Measurements from ENCODE around the gene CHCHD3. TPM values are rescaled to one million over a fixed set of nuclear protein-coding genes. Genes with fewer than 3 reads are reported as not detected.
A peak's percentile ranks its signal among the peaks of the same experiment; 100 is the strongest.

CHCHD3 gene
- total and polyA plus RNA-seq, 2 donors from 2014 or later: 53.9 to 77.3 TPM

- no peak overlapping the region for H3K27ac ChIP-seq (ENCODE audit: low read depth in 2 of 2, low read length in 2 of 2)
- H3K9ac ChIP-seq (ENCODE audit: low read length in 3 of 3): no peak overlapping the region
- no peak for FAIRE-seq
- H3K4me3 ChIP-seq (ENCODE audit: low read length in 3 of 3): no peak overlapping the region
- H3K4me1 ChIP-seq (ENCODE audit: control insufficient read depth in 2 of 3, insufficient read depth in 2 of 3, low read depth in 1 of 3, low read length in 3 of 3): no peaks in the 10 kb centered on the region
- intact Hi-C loops (cut with DNase I): no loop called here
- no peak for TF ChIP-seq CTCF (IDR thresholded peaks at IDR 0.05; ENCODE audit: borderline replicate concordance, extremely low read depth, insufficient read depth)
- no peaks in the 10 kb centered on the region for H3K36me3 ChIP-seq (ENCODE audit: control insufficient read depth in 2 of 3, insufficient read depth in 3 of 3, low read length in 3 of 3)
- no peaks in the 10 kb centered on the region for H3K27me3 ChIP-seq (ENCODE audit: control insufficient read depth, insufficient read depth, low read length)
- no peak for DNase-seq
- H3K9me3 ChIP-seq (ENCODE audit: control insufficient read depth in 2 of 3, insufficient read depth in 1 of 3, low read length in 3 of 3): no peaks in the 10 kb centered on the region
Measured at GRCh38 chr7:132825222-132825621, 256.7 kb downstream of the CHCHD3 start.

GRCh38 chr7:132819648-132820047 lies 262.2 kb downstream of the CHCHD3 start:
- H3K27me3 ChIP-seq (ENCODE audit: control insufficient read depth, insufficient read depth, low read length): no peaks in the 10 kb centered on the region
- H3K9me3 ChIP-seq (ENCODE audit: control insufficient read depth in 2 of 3, insufficient read depth in 1 of 3, low read length in 3 of 3): no peaks in the 10 kb centered on the region
- FAIRE-seq (no peak), DNase-seq (no peak)
- H3K4me1 ChIP-seq (ENCODE audit: control insufficient read depth in 2 of 3, insufficient read depth in 2 of 3, low read depth in 1 of 3, low read length in 3 of 3): peaks cover 0 to 13% (median 2%) of the 10 kb centered on the region in 3 donors
- intact Hi-C loops (cut with DNase I): no loop called here
- TF ChIP-seq CTCF (IDR thresholded peaks at IDR 0.05; ENCODE audit: borderline replicate concordance, extremely low read depth, insufficient read depth): no peak
- H3K36me3 ChIP-seq (ENCODE audit: control insufficient read depth in 2 of 3, insufficient read depth in 3 of 3, low read length in 3 of 3): no peaks in the 10 kb centered on the region
- no peak overlapping the region for H3K9ac ChIP-seq (ENCODE audit: low read length in 3 of 3)
- H3K4me3 ChIP-seq (ENCODE audit: low read length in 3 of 3): no peak overlapping the region
- no peak overlapping the region for H3K27ac ChIP-seq (ENCODE audit: low read depth in 2 of 2, low read length in 2 of 2)

- Histone ChIP-seq H3K27me3 (ENCODE audit: control insufficient read depth, insufficient read depth, low read length) (no peaks in the 10 kb centered on the region), H3K36me3 (ENCODE audit: control insufficient read depth in 2 of 3, insufficient read depth in 3 of 3, low read length in 3 of 3) (no peaks in the 10 kb centered on the region), H3K9me3 (ENCODE audit: control insufficient read depth in 2 of 3, insufficient read depth in 1 of 3, low read length in 3 of 3) (no peaks in the 10 kb centered on the region), H3K9ac (ENCODE audit: low read length in 3 of 3) (no peak overlapping the region), H3K4me1 (ENCODE audit: control insufficient read depth in 2 of 3, insufficient read depth in 2 of 3, low read depth in 1 of 3, low read length in 3 of 3) (peaks cover 0 to 13% (median 2%) of the 10 kb centered on the region in 3 donors), H3K4me3 (ENCODE audit: low read length in 3 of 3) (no peak overlapping the region), H3K27ac (ENCODE audit: low read depth in 2 of 2, low read length in 2 of 2) (no peak overlapping the region)
- intact Hi-C loops (cut with DNase I): no loop called here
- peak in 3 of 5 donors; percentile 11 to 48 (median 37) for DNase-seq
- TF ChIP-seq CTCF (IDR thresholded peaks at IDR 0.05; ENCODE audit: borderline replicate concordance, extremely low read depth, insufficient read depth): no peak
- FAIRE-seq: no peak
Measured at GRCh38 chr7:132817949-132818348, 263.9 kb downstream of the CHCHD3 start.

- TF ChIP-seq CTCF (IDR thresholded peaks at IDR 0.05; ENCODE audit: borderline replicate concordance, extremely low read depth, insufficient read depth): no peak
- no peak for FAIRE-seq
- H3K27ac ChIP-seq (ENCODE audit: low read depth in 2 of 2, low read length in 2 of 2): peak overlapping the region; percentile 47 to 54
Measured at GRCh38 chr7:132815696-132816311, 266.1 kb downstream of the CHCHD3 start.

More at GRCh38 chr7:132815696-132816311, 266.1 kb downstream of the CHCHD3 start:
- Histone ChIP-seq H3K9me3 (ENCODE audit: control insufficient read depth in 2 of 3, insufficient read depth in 1 of 3, low read length in 3 of 3) (no peaks in the 10 kb centered on the region), H3K4me1 (ENCODE audit: control insufficient read depth in 2 of 3, insufficient read depth in 2 of 3, low read depth in 1 of 3, low read length in 3 of 3) (peaks cover 0 to 13% (median 2%) of the 10 kb centered on the region in 3 donors), H3K36me3 (ENCODE audit: control insufficient read depth in 2 of 3, insufficient read depth in 3 of 3, low read length in 3 of 3) (no peaks in the 10 kb centered on the region), H3K4me3 (ENCODE audit: low read length in 3 of 3) (peak overlapping the region in 2 of 3 donors; percentile 24 to 33), H3K27me3 (ENCODE audit: control insufficient read depth, insufficient read depth, low read length) (no peaks in the 10 kb centered on the region), H3K9ac (ENCODE audit: low read length in 3 of 3) (no peak overlapping the region)
- intact Hi-C loops (cut with DNase I): no loop called here
- no peak for DNase-seq

Measured in kidney (tissue), 14 donors.